Measurements from ENCODE around the gene PTF1A. TPM values are rescaled to one million over a fixed set of nuclear protein-coding genes. Genes with fewer than 3 reads are reported as not detected.

The PTF1A gene
- polyA plus RNA-seq, 1 donor from 2014 or later = not detected

GRCh38 chr10:23205972-23206642 is 14.0 kb downstream of the PTF1A start:
- Histone ChIP-seq H3K27me3 (ENCODE audit: insufficient read depth, low read depth, low read length) (peaks cover 54% of the 10 kb centered on the region), H3K4me2 (ENCODE audit: low read length) (no peak overlapping the region), H3K36me3 (ENCODE audit: insufficient read depth, low read length) (no peaks in the 10 kb centered on the region), H2AFZ (ENCODE audit: low read depth, low read length) (no peak overlapping the region), H3K9me2 (ENCODE audit: insufficient read depth, low read length) (no peaks in the 10 kb centered on the region), H3K9me3 (ENCODE audit: low read length) (no peaks in the 10 kb centered on the region), H3K27ac (ENCODE audit: low read length) (no peak overlapping the region), H3K4me3 (ENCODE audit: low read length) (no peak overlapping the region), H3K79me2 (replicated peaks; ENCODE audit: insufficient read depth, low read length) (no peaks in the 10 kb centered on the region), H3F3A (ENCODE audit: insufficient read depth, low read length, poor library complexity, severe bottlenecking) (no peaks in the 10 kb centered on the region), H3K9ac (ENCODE audit: low read length) (no peak overlapping the region), H4K20me1 (ENCODE audit: insufficient read depth) (no peaks in the 10 kb centered on the region)
- TF ChIP-seq CTCF (IDR thresholded peaks at IDR 0.05; ENCODE audit: poor library complexity, severe bottlenecking) (no peak), MXI1 (conservative IDR thresholded peaks at IDR 0.05; ENCODE audit: poor library complexity, severe bottlenecking) (no peak), TAF1 (IDR thresholded peaks at IDR 0.05; ENCODE audit: low read depth) (no peak), RAD21 (conservative IDR thresholded peaks at IDR 0.05) (no peak), SMC3 (conservative IDR thresholded peaks at IDR 0.05; ENCODE audit: poor library complexity) (no peak), REST (IDR thresholded peaks at IDR 0.05; ENCODE audit: borderline replicate concordance) (no peak), POLR2AphosphoS5 (IDR thresholded peaks at IDR 0.05) (no peak), EZH2 (IDR thresholded peaks at IDR 0.05; ENCODE audit: borderline replicate concordance, insufficient read depth, low read length, poor library complexity, severe bottlenecking) (no peak), EP300 (conservative IDR thresholded peaks at IDR 0.05; ENCODE audit: poor library complexity, severe bottlenecking) (no peak)

GRCh38 chr10:23217471-23217870 is 25.4 kb downstream of the PTF1A start:
- no peaks in the 10 kb centered on the region for H3K9me3 ChIP-seq (ENCODE audit: low read length)
- no peaks in the 10 kb centered on the region for H3K9me2 ChIP-seq (ENCODE audit: insufficient read depth, low read length)
- no peaks in the 10 kb centered on the region for H3K27me3 ChIP-seq (ENCODE audit: insufficient read depth, low read depth, low read length)
- H3F3A ChIP-seq (ENCODE audit: insufficient read depth, low read length, poor library complexity, severe bottlenecking) = no peaks in the 10 kb centered on the region
- no peaks in the 10 kb centered on the region for H4K20me1 ChIP-seq (ENCODE audit: insufficient read depth)
- no peaks in the 10 kb centered on the region for H3K36me3 ChIP-seq (ENCODE audit: insufficient read depth, low read length)
- H3K4me2 ChIP-seq (ENCODE audit: low read length) = no peak overlapping the region
- H3K27ac ChIP-seq (ENCODE audit: low read length) = no peak overlapping the region
- H2AFZ ChIP-seq (ENCODE audit: low read depth, low read length) = no peak overlapping the region
- H3K4me3 ChIP-seq (ENCODE audit: low read length) = no peak overlapping the region
- no peaks in the 10 kb centered on the region for H3K79me2 ChIP-seq (replicated peaks; ENCODE audit: insufficient read depth, low read length)
- H3K9ac ChIP-seq (ENCODE audit: low read length) = no peak overlapping the region
- no peak for TF ChIP-seq SMC3 (conservative IDR thresholded peaks at IDR 0.05; ENCODE audit: poor library complexity)
- TF ChIP-seq TAF1 (IDR thresholded peaks at IDR 0.05; ENCODE audit: low read depth) = no peak
- TF ChIP-seq EZH2 (IDR thresholded peaks at IDR 0.05; ENCODE audit: borderline replicate concordance, insufficient read depth, low read length, poor library complexity, severe bottlenecking) = no peak
- no peak for TF ChIP-seq REST (IDR thresholded peaks at IDR 0.05; ENCODE audit: borderline replicate concordance)
- no peak for TF ChIP-seq POLR2AphosphoS5 (IDR thresholded peaks at IDR 0.05)
- TF ChIP-seq MXI1 (conservative IDR thresholded peaks at IDR 0.05; ENCODE audit: poor library complexity, severe bottlenecking) = no peak
- no peak for TF ChIP-seq CTCF (IDR thresholded peaks at IDR 0.05; ENCODE audit: poor library complexity, severe bottlenecking)
- no peak for TF ChIP-seq EP300 (conservative IDR thresholded peaks at IDR 0.05; ENCODE audit: poor library complexity, severe bottlenecking)
- no peak for TF ChIP-seq RAD21 (conservative IDR thresholded peaks at IDR 0.05)

Measured in neural cell (in vitro differentiated cells).